Calu3 (cell line): Measurements from ENCODE around the gene CTSZ. TPM values are rescaled to one million over a fixed set of nuclear protein-coding genes. Genes with fewer than 3 reads are reported as not detected.

Source experiments
- BruUV-seq: library from RNA; stranded (reverse); fragments of 400-500 nt; replicated peaks from 2 replicates; lab custom pipeline; 2021; lab: Mats Ljungman, UMichigan
- CTCF ChIA-PET: fragments of 300-600 bp; sonication (Branson Sonifier 250); formaldehyde crosslinking; loops from one replicate; lab custom pipeline; 2022; ENCODE audit warnings: antibody characterized with exemption; lab: Charles Lee
- DNase-seq: peaks from one replicate; pipeline ENCODE4 v3.0.0; 2022
- H3K27ac Mint-ChIP-seq: one replicate; pipeline ENCODE4 v1.8.0; 2022; ENCODE audit warnings: mixed read lengths; ENCODE audit not compliant: unreplicated experiment
- H3K27me3 Mint-ChIP-seq: one replicate; pipeline ENCODE4 v1.8.0; 2022; ENCODE audit warnings: mixed read lengths; ENCODE audit not compliant: unreplicated experiment
- H3K36me3 Mint-ChIP-seq: one replicate; pipeline ENCODE4 v1.8.0; 2022; ENCODE audit warnings: mild to moderate bottlenecking, moderate library complexity, mixed read lengths; ENCODE audit not compliant: insufficient read depth, unreplicated experiment
- H3K4me1 Mint-ChIP-seq: one replicate; pipeline ENCODE4 v1.8.0; 2022; ENCODE audit warnings: mild to moderate bottlenecking, low read depth, mixed read lengths; ENCODE audit not compliant: unreplicated experiment
- H3K4me3 Mint-ChIP-seq: one replicate; pipeline ENCODE4 v1.8.0; 2022; ENCODE audit warnings: mild to moderate bottlenecking, low read depth, moderate library complexity, mixed read lengths; ENCODE audit not compliant: unreplicated experiment
- H3K9me3 Mint-ChIP-seq: one replicate; pipeline ENCODE4 v1.8.0; 2022; ENCODE audit warnings: low read depth, mixed read lengths; ENCODE audit not compliant: unreplicated experiment
- CTCF ChIP-seq: fragments of 200-600 bp; IDR thresholded peaks from one replicate; pipeline ENCODE4 v1.8.0; 2022; ENCODE audit warnings: antibody characterized with exemption; ENCODE audit not compliant: unreplicated experiment
- intact Hi-C: fragments of 100-400 bp; cut with micrococcal nuclease; formaldehyde crosslinking; loops from one replicate; pipeline ENCODE4 v1.10.0; 2022; ENCODE audit not compliant: unreplicated experiment
- total RNA-seq: library from RNA; stranded (reverse); gene quantifications from 2 replicates; pipeline ENCODE4 v1.2.3, GENCODE V29; 2022

CTSZ gene
- total RNA-seq, 1 experiment from 2014 or later, result 183 TPM

- CTCF ChIA-PET, result no interaction called here
- Mint-ChIP-seq H3K9me3 (no peaks in the 10 kb centered on the region), H3K36me3 (peaks cover 81% of the 10 kb centered on the region), H3K27ac (no peak overlapping the region), H3K4me3 (no peak overlapping the region), H3K4me1 (peaks cover 40% of the 10 kb centered on the region), H3K27me3 (no peaks in the 10 kb centered on the region)
- intact Hi-C loops, result loop anchor here (2.0 kb wide), 1 partner anchor 133 kb away; no protein-coding TSS in a partner anchor
- BruUV-seq, result no TSS peak
- TF ChIP-seq CTCF, result no peak
- DNase-seq, result no peak
These were observed 20.8 kb upstream of the CTSZ start for GRCh38 chr20:59027741-59028320.

- Mint-ChIP-seq H3K4me1 (peaks cover 35% of the 10 kb centered on the region), H3K4me3 (no peak overlapping the region), H3K27me3 (no peaks in the 10 kb centered on the region), H3K36me3 (peaks cover 81% of the 10 kb centered on the region), H3K27ac (peak overlapping the region; percentile 1), H3K9me3 (no peaks in the 10 kb centered on the region)
- CTCF ChIA-PET, result no interaction called here
- no peak for DNase-seq
- intact Hi-C loops, result no loop called here
- BruUV-seq, result no TSS peak
- TF ChIP-seq CTCF, result no peak
These were observed 20.1 kb upstream of the CTSZ start for GRCh38 chr20:59026904-59027740.

GRCh38 chr20:59025511-59025910 lies 18.5 kb upstream of the CTSZ start:
- DNase-seq, result no peak
- no peaks in the 10 kb centered on the region for H3K27me3 Mint-ChIP-seq
- H3K27ac Mint-ChIP-seq, result no peak overlapping the region
- H3K36me3 Mint-ChIP-seq, result peaks cover 66% of the 10 kb centered on the region
- no peak for TF ChIP-seq CTCF
- intact Hi-C loops, result no loop called here
- CTCF ChIA-PET, result interaction anchor here (0.6 kb wide), 1 partner anchor 16 kb away, joined by 7 read pairs; no protein-coding TSS in a partner anchor
- H3K4me3 Mint-ChIP-seq, result no peak overlapping the region
- peaks cover 25% of the 10 kb centered on the region for H3K4me1 Mint-ChIP-seq
- no peaks in the 10 kb centered on the region for H3K9me3 Mint-ChIP-seq
- BruUV-seq, result no TSS peak

GRCh38 chr20:59025086-59025485 lies 18.0 kb upstream of the CTSZ start:
- no peak for TF ChIP-seq CTCF
- intact Hi-C loops, result no loop called here
- BruUV-seq, result no TSS peak
- no peaks in the 10 kb centered on the region for H3K27me3 Mint-ChIP-seq
- H3K27ac Mint-ChIP-seq, result no peak overlapping the region
- no peaks in the 10 kb centered on the region for H3K9me3 Mint-ChIP-seq
- peaks cover 62% of the 10 kb centered on the region for H3K36me3 Mint-ChIP-seq
- peaks cover 20% of the 10 kb centered on the region for H3K4me1 Mint-ChIP-seq
- H3K4me3 Mint-ChIP-seq, result no peak overlapping the region
- no peak for DNase-seq
- CTCF ChIA-PET, result interaction anchor here (0.6 kb wide), 1 partner anchor 16 kb away, joined by 7 read pairs; no protein-coding TSS in a partner anchor
